NCI-H2171 treated with DMSO at 0.1 percent for 48 hours (cell line): ENCODE results near the gene GRAMD1B.
A peak's percentile ranks its signal among the peaks of the same experiment; 100 is the strongest.
"Not testable (repeated sequence)": the region's sequence is repeated elsewhere in the genome, so short reads cannot be mapped to it uniquely, and the experiment has no call there.

Experiments used
- DNase-seq: peaks from one replicate; lab custom pipeline; 2025; lab: John Stamatoyannopoulos, UW

Gene GRAMD1B

DNA sequence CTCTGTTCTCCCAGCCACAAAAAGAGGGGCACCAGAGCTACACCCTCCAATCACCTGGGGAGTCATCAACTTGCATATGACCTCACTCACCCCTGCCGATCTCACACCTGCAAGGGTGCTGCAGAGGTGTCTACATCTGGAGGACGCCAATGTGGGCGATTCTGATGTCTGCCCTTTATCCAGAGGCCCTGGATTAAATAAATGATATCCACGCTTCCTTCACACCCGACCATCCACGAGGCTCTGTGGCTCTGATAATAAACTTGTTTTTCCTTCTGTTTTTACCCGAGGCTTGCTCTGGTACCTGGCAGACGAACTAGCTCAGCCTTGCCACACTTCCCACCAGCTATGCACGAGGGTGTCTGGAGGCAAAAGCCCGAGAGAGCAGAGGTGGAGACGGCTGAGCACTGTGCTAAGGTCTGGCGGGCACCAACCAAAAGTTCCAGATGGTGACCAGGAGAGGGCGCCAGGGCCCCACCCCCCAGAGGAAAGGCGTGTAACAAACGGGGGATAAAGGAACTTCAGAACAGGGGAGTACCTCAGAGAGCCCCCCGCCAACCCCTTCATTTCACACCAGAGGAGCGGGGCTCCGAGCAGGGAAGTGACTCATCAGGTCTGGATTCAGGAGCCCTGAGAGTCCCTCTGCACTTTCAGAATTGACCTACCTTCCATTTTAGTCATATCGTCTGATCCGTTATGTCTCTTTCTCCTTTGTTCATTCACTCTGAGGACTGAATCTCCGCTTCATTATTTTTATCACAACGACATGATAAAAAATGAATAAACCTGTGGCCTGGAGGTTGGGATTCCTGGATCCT lies 210.8 kb downstream of the GRAMD1B start:
- no peak for DNase-seq

DNA sequence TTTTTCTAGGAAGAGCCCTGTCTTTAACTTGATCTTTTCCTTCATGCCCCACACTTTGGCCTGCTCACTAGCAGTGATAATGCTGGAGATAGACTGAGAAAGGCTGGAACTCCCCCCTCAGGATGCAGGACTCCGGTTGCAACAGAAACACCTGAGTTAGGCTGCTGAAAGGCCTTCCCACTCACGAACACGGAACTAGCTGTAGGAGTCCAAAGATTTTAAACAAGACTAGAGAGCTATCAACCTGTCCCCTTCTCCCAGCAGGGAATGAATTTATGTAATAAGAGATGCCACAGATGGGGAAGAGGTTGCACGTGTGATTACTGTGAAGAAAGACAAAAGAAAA lies 211.4 kb downstream of the GRAMD1B start:
- DNase-seq = no peak

DNA sequence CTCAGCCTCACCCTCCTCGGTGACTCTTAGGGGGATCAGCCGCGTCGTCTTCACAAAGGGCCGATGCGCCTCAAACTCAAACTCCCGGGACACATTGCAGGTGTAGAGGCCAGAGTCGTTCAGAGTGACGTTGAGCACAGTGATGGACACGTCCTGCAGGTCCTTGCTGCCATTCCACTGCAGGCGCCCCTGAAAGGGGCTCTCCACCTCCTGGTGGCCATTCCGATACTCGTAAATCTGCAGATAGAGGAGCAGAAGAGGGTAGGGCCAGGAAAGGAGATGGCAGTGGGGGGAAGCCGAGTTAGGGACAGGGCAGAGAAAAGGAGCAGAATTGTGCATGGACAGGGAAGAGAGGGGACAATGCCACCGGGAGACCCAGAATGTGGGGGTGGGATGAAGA lies 212.4 kb downstream of the GRAMD1B start:
- DNase-seq = no peak

DNA sequence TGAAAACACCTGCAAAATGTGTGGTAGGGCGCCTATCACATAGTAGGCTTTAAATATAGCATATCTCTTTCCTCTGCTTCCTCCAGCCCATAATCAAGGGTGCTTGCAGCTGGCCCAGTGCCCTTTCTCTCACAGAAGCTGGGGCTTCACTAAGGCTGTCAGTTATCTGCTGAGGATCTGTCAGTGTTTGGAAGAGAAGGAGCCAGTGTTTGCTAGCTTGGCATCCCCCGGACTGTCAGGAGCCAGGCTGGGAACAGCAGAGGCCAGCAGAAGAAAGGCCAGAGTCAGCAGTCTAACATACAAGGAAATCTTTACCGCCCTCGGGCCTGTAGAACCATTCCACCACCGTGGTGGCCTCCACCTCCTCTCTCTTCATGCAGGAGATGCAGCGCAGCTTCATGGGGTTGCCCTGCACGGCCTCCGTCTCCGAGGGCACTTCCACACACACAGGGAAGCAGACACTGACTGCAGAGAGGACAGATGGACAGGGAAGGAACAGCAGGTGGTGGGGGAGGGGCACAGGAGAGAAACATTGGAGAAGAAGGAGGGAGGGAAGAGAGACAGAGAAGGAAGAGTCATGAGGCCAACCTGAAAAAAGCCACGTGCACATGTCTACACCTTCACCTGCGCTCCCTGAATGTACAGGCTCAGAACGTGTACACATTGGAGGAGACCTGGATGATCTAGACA lies 215.4 kb downstream of the GRAMD1B start:
- DNase-seq = peak; percentile 44

DNA sequence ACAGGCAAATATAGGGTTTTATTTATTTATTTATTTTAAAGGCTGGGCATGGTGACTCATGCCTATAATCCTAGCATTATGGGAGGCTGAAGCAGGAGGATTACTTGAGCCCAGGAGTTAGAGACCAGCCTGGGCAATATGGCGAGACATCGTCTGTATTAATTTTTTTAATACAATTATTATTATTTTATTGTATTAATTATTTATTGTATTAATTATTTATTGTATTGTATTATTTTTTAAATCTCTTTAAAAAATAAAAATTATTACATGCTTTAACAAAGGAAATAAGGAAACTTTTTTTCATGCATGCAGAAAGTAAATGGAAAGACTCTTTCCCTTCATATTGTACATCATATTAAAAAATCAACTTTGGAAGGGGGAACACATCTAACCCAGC lies 220.8 kb downstream of the GRAMD1B start:
- DNase-seq = no peak

DNA sequence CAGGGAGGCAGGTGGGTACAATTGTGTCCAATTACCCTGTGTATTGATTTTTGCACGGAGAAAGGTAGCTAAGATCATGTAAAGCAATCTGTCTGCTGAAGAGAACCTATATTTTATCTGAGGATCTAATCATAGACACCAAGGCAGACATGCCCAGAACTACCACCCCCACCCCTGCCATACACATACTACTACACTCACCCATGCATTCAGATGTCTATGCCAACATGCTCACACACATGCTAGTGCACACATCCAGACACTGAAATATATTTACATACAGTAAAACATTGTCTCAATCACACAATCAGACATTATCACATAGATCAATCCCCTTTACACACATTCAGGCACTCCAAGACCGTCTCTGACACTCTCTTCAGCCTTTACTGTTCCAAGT lies 222.5 kb downstream of the GRAMD1B start:
- DNase-seq = no peak

DNA sequence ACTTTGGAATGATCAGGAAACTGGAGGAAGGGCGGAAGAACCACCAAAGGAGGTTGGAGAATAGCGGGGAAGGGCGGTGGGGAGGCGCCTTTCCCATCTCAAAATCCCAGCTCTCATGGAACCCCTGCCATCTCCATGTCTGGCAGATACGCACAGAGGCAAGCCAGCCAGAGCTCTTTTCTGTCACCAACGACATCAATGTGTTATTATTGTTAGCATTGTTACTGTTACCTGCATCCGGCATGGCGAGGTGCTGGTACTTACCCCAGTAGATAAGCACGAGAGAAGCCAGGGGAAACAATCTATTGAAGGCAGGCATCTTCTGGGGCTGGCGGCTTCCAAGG lies 223.4 kb downstream of the GRAMD1B start:
- no peak for DNase-seq

DNA sequence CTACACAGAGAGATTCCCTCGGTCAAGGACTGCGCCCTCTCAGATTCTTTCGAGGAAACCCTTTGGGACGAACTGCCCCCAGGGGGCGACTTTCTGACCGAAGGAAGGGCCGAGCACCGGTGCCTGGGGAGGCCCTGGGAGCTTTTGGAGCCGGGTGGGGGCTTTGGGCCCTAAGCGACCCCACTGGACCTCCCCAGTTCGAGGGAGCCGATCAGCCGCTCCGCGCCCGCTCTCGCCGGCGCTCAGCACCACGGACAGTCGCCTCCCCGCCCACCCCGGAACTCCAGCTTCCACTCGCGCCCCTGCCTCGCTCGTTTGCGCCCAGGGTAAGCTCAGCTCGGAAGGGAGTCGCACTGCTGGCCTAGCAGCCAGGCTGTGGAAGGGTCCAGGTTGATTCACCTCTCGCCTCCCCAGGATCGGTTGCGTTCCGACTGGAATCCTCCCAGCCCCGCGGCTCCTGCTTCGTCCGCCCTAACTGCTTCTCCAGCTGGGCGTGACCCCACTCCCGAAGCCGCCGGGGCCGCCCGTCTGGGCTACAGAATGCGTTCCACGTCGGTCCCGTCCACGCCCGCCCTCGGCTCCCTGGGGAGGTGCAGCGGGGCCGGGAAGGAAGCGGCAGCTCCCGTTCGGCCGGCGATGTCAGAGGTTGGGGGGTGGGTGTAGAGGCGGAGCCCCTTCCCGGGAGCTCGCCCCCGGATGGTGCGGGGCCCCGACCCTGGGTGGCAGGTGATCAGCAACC lies 223.9 kb downstream of the GRAMD1B start:
- peak; percentile 37 for DNase-seq

DNA sequence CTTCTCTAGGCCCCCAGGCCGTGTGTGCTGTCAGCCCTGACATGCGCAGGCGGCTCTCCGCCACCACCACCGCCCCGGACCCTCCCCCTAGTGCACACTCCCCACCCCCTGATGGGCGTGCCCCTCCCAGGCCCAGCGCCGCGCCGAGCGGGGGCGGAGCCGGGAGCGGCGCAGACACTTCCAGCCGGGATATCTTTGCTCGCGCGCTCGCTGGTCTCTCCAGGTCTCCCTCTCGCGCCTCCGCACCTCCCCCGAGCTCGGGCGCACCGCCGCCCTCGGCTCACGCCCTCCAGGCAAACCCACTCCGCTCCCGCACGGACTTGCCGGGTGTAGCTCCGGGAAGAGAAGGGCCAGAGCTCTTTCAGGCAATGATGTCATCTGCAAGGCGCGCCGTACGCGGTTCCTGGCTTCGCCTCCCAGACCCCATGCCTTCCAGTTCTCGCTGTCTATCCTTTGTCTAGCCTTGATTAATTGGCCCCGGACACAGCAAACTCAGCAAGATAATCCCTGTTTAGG lies 224.6 kb downstream of the GRAMD1B start, which contains the start of gene SCN3B:
SCN3B (minus strand) TSS at position 59 of the 516 bp plus-strand sequence. CDS start 823 bp downstream, outside the sequence.
- DNase-seq = peak; percentile 80

DNA sequence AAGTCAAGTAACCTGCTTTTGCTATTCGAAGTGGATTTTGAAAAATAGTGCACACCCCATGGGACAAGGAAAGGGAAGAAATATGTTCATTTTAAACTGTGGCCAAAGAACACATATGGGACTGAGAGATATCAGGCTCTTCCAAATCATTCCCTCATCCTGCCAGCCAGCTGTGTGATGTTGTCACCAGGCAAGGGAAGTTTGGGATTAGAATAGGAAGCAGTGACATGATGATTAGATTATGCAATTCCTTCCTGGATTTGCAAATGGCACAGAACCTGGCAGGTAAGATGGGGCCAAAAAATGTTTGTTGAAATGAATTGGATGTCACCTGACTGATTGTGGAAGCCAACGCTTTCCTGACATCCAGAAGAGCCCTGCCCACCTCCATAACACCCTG lies 229.2 kb downstream of the GRAMD1B start:
- DNase-seq = no peak

DNA sequence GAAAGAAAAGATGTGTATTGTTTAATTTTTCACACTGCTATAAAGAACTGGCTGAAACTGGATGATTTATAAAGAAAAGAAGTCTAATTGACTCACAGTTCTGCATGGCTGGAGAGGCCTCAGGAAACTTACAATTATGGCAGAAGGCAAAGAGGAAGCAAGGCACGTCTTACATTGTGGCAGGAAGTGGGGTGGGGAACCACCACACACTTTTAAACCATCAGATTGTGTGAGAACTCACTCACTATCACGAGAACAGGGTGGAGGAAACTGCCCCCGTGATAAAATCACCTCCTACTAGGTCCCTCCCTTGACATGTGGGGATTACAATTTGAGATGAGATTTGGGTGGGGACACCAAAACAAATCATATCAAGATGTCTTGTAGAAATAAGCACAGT lies 229.9 kb downstream of the GRAMD1B start:
- not testable (repeated sequence) for DNase-seq

DNA sequence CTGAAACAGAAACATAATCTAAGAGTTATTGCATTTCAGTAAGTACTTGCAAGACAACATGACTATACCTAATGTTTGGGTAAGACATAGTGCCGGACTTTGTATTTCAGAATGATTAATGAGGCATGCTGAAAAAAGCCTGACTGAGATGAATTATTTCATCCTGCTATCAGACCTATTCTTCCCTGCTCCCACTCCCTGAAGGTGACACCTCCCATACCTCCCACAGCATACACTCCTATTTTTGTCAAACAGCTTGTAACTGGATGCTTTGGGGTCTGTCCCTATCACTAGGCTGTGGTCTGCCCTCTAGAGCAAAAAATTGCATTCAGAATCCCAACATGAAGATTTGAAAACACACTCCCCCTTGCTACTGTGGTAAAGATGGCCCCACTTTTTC lies 235.2 kb downstream of the GRAMD1B start:
- DNase-seq = no peak

DNA sequence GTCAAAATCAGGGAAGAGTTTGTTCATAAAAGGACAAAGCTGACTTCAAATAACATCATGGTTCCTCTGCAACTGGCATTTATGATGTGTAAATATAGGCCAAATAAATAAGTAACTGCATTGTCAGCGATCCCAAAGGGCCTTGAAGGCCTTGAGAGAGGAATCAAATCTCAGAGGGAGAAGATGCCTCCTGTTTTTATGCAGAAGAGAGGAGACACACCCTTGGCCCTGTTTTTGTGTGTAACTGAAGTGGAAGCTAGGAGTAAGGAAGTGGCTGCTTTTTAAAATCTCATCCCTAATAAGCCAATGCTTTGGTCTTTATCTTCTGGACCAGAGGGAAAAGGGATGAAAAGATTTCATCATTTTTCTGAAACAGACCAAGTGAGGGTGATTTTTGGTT lies 240.0 kb downstream of the GRAMD1B start:
- DNase-seq = no peak

DNA sequence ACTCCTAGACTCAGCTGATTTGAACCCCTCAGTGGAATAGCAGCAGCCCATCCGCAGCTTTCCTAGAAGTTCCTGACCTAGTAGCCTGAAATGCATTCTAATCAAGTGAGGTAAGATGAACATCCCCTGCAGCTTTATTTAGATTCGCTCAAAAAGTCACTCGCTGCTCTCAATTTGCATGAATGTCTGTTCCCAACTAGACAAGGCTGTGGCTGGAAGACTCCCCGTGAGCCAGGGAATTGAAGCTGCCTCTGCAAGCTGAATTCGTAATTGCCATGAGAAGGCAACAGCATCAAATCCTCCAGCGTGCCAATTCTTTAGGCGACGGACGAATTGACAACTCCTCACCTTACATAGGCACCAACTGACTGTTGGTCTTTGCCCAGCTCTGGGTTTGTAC lies 241.5 kb downstream of the GRAMD1B start:
- DNase-seq = no peak

DNA sequence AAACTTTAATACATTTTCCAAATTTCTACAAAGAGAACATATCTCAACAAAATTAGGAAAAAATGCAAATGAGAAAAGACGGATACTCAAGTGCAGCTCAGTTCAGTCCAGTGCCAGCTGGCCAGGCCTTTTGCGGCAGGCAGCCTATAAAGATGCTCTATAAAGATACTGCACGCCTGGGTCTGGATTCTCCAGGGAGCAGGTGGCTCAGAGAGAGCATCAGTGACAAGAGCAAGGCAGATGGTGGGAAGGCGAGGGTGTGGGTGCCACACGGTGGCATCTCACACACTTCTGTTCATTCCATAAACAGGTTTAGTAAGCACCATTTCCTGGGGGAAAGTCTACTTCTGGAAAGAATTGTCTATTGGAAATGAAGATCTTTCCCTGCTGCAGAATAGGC lies 242.5 kb downstream of the GRAMD1B start:
- DNase-seq = peak; percentile 69

DNA sequence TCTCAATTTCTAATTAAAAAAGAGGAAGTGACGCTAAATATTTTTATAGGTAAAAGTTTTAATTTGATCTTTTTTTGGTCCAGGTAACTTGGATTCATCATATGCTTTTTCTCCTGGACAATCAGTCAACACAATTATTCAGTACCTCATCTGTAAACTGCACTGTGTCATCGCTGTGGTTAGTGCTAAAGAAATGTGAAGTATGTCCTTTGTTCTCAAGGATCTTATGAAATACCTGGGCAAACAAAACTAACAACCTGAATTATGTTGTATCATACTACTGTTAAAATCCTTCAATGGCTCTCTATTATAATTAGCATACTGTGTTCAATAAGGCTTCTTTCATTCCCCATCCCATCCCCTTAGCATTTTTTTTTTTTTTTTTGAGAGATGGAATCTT lies 244.2 kb downstream of the GRAMD1B start:
- DNase-seq = no peak
